Gastroesophageal sphincter (tissue), 3 donors: Measurements from ENCODE around the gene MMP10.
"Not testable (repeated sequence)": the region's sequence is repeated elsewhere in the genome, so short reads cannot be mapped to it uniquely, and the experiment has no call there.

ENCODE experiments used
- EP300 ChIP-seq: sonication (generic); formaldehyde crosslinking; IDR thresholded peaks from one replicate; pipeline ENCODE4 v1.6.1; 2017; ENCODE audit warnings: antibody characterized with exemption, mild to moderate bottlenecking
- POLR2AphosphoS5 ChIP-seq: sonication (generic); formaldehyde crosslinking; IDR thresholded peaks from one replicate; pipeline ENCODE4 v1.6.1; 2017; ENCODE audit warnings: antibody characterized with exemption
- TF ChIP-seq, protein P1 (sequence below), 4 experiments: fragments of 200-600 bp in 2 of 4; fragments of 450-650 bp in 2 of 4; sonication (generic) in 1 of 4; IDR thresholded peaks; one replicate each; pipeline ENCODE4 v1.5.1; 2017 to 2019; ENCODE audit warnings: antibody characterized with exemption in 4 of 4, mild to moderate bottlenecking in 2 of 4, moderate library complexity in 2 of 4

DNA sequence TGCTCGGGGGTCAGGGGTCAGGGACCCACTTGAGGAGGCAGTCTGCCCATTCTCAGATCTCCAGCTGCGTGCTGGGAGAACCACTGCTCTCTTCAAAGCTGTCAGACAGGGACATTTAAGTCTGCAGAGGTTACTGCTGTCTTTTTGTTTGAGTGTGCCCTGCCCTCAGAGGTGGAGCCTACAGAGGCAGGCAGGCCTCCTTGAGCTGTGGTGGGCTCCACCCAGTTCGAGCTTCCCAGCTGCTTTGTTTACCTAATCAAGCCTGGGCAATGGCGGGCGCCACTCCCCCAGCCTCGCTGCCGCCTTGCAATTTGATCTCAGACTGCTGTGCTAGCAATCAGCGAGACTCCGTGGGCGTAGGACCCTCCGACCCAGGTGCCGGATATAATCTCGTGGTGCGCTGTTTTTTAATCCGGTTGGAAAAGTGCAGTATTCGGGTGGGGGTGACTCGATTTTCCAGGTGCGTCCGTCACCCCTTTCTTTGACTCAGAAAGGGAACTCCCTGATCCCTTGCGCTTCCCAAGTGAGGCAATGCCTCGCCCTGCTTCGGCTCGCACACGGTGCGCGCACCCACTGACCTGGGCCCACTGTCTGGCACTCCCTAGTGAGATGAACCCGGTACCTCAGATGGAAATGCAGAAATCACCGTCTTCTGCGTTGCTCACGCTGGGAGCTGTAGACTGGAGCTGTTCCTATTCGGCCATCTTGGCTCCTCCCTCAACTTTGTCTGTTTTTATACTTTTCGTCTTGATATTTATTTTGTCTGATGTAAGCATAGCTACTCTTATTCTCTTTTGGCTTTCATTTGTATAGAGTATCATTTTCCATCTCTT, 33.5 kb downstream of the MMP10 start:
- TF ChIP-seq, protein P1, sequence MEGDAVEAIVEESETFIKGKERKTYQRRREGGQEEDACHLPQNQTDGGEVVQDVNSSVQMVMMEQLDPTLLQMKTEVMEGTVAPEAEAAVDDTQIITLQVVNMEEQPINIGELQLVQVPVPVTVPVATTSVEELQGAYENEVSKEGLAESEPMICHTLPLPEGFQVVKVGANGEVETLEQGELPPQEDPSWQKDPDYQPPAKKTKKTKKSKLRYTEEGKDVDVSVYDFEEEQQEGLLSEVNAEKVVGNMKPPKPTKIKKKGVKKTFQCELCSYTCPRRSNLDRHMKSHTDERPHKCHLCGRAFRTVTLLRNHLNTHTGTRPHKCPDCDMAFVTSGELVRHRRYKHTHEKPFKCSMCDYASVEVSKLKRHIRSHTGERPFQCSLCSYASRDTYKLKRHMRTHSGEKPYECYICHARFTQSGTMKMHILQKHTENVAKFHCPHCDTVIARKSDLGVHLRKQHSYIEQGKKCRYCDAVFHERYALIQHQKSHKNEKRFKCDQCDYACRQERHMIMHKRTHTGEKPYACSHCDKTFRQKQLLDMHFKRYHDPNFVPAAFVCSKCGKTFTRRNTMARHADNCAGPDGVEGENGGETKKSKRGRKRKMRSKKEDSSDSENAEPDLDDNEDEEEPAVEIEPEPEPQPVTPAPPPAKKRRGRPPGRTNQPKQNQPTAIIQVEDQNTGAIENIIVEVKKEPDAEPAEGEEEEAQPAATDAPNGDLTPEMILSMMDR (IDR thresholded peaks at IDR 0.05) = not testable (repeated sequence)
- not testable (repeated sequence) for TF ChIP-seq EP300, POLR2AphosphoS5
